Activated CD8-positive, alpha-beta T cell treated with anti-CD3 and anti-CD28 coated beads, Interleukin-2, amount 10 ng/mL, durations not matched to agents 7 days and 5 days (primary cell): ENCODE data around the gene CYB5A. TPM values are rescaled to one million over a fixed set of nuclear protein-coding genes. Genes with fewer than 3 reads are reported as not detected.

ENCODE experiments used
- ATAC-seq: fragments of 150-1000 bp; cut with Tn5 transposase; one replicate; pipeline ENCODE4 v1.10.0; 2021; ENCODE audit warnings: moderate library complexity
- CTCF ChIA-PET: fragments of 350-600 bp; sonication (Branson Sonifier 250); formaldehyde crosslinking; loops from one replicate; lab custom pipeline; 2021; ENCODE audit warnings: antibody characterized with exemption; lab: Charles Lee
- POLR2A ChIA-PET: fragments of 350-600 bp; sonication (Branson Sonifier 250); formaldehyde crosslinking; loops from one replicate; lab custom pipeline; 2021; ENCODE audit warnings: antibody characterized with exemption; lab: Charles Lee
- DNase-seq: peaks from one replicate; pipeline ENCODE4 v3.0.0-alpha.2; 2020
- H3K27ac Mint-ChIP-seq: one replicate; pipeline ENCODE4 v1.8.0; 2021; ENCODE audit warnings: mild to moderate bottlenecking, mixed read lengths
- H3K27me3 Mint-ChIP-seq: one replicate; pipeline ENCODE4 v1.8.0; 2021; ENCODE audit warnings: low read depth, mixed read lengths
- H3K36me3 Mint-ChIP-seq: one replicate; pipeline ENCODE4 v1.8.0; 2021; ENCODE audit warnings: low read depth, mixed read lengths
- H3K4me1 Mint-ChIP-seq: one replicate; pipeline ENCODE4 v1.8.0; 2021; ENCODE audit warnings: low read depth, mixed read lengths
- H3K4me3 Mint-ChIP-seq: one replicate; pipeline ENCODE4 v1.8.0; 2021; ENCODE audit warnings: mild to moderate bottlenecking, mixed read lengths
- H3K9me3 Mint-ChIP-seq: one replicate; pipeline ENCODE4 v1.8.0; 2022; ENCODE audit warnings: mixed read lengths; ENCODE audit not compliant: insufficient read depth
- total RNA-seq, 2 experiments: library from RNA; stranded (reverse); gene quantifications; one replicate each; pipeline ENCODE4 v1.2.3, GENCODE V29; 2021

The CYB5A gene
- total RNA-seq, 2 experiments from 2014 or later = 28.7 to 31.3 TPM

- H3K4me3 Mint-ChIP-seq = no peak overlapping the region
- POLR2A ChIA-PET = no interaction called here
Observed at GRCh38 chr18:74255131-74255616, 36.6 kb downstream of the CYB5A start.

GRCh38 chr18:74252039-74252395 lies 39.7 kb downstream of the CYB5A start:
- ATAC-seq (no peak), DNase-seq (no peak)
- H3K36me3 Mint-ChIP-seq = no peaks in the 10 kb centered on the region
- no peaks in the 10 kb centered on the region for H3K9me3 Mint-ChIP-seq
- no peaks in the 10 kb centered on the region for H3K27me3 Mint-ChIP-seq
- ChIA-PET POLR2A (no interaction called here), CTCF (no interaction called here)
- no peak overlapping the region for H3K27ac Mint-ChIP-seq
- H3K4me1 Mint-ChIP-seq = no peaks in the 10 kb centered on the region
- H3K4me3 Mint-ChIP-seq = no peak overlapping the region

More at GRCh38 chr18:74255131-74255616, 36.6 kb downstream of the CYB5A start:
- DNase-seq (no peak), ATAC-seq (no peak)
- H3K4me1 Mint-ChIP-seq = no peaks in the 10 kb centered on the region
- H3K27ac Mint-ChIP-seq = no peak overlapping the region
- CTCF ChIA-PET = no interaction called here
- no peaks in the 10 kb centered on the region for H3K27me3 Mint-ChIP-seq
- no peaks in the 10 kb centered on the region for H3K36me3 Mint-ChIP-seq
- H3K9me3 Mint-ChIP-seq = no peaks in the 10 kb centered on the region

- ChIA-PET CTCF (no interaction called here), POLR2A (no interaction called here)
- Mint-ChIP-seq H3K9me3 (no peaks in the 10 kb centered on the region), H3K27me3 (no peaks in the 10 kb centered on the region), H3K36me3 (no peaks in the 10 kb centered on the region), H3K27ac (no peak overlapping the region), H3K4me1 (no peaks in the 10 kb centered on the region), H3K4me3 (no peak overlapping the region)
- DNase-seq = no peak
- ATAC-seq = no peak
Observed at GRCh38 chr18:74251297-74252038, 40.3 kb downstream of the CYB5A start.

GRCh38 chr18:74250131-74250530 lies 41.6 kb downstream of the CYB5A start:
- Mint-ChIP-seq H3K36me3 (no peaks in the 10 kb centered on the region), H3K27ac (no peak overlapping the region), H3K4me3 (no peak overlapping the region), H3K9me3 (no peaks in the 10 kb centered on the region), H3K27me3 (no peaks in the 10 kb centered on the region), H3K4me1 (no peaks in the 10 kb centered on the region)
- CTCF ChIA-PET = no interaction called here
- DNase-seq (no peak), ATAC-seq (no peak)
- POLR2A ChIA-PET = no interaction called here

GRCh38 chr18:74249181-74249968 lies 42.4 kb downstream of the CYB5A start:
- no peaks in the 10 kb centered on the region for H3K36me3 Mint-ChIP-seq
- ChIA-PET POLR2A (no interaction called here), CTCF (no interaction called here)
- H3K9me3 Mint-ChIP-seq = no peaks in the 10 kb centered on the region
- H3K4me3 Mint-ChIP-seq = no peak overlapping the region
- no peak for ATAC-seq
- no peak for DNase-seq
- no peaks in the 10 kb centered on the region for H3K4me1 Mint-ChIP-seq
- H3K27ac Mint-ChIP-seq = no peak overlapping the region
- H3K27me3 Mint-ChIP-seq = no peaks in the 10 kb centered on the region

GRCh38 chr18:74248595-74248994 lies 43.2 kb downstream of the CYB5A start:
- Mint-ChIP-seq H3K27ac (no peak overlapping the region), H3K27me3 (peaks cover 4% of the 10 kb centered on the region), H3K36me3 (no peaks in the 10 kb centered on the region), H3K4me1 (no peaks in the 10 kb centered on the region), H3K4me3 (no peak overlapping the region), H3K9me3 (no peaks in the 10 kb centered on the region)
- ChIA-PET CTCF (no interaction called here), POLR2A (no interaction called here)
- DNase-seq = no peak
- ATAC-seq = no peak

GRCh38 chr18:74248189-74248588 lies 43.6 kb downstream of the CYB5A start:
- H3K36me3 Mint-ChIP-seq = no peaks in the 10 kb centered on the region
- H3K27me3 Mint-ChIP-seq = peaks cover 5% of the 10 kb centered on the region
- DNase-seq (no peak), ATAC-seq (no peak)
- H3K4me3 Mint-ChIP-seq = no peak overlapping the region
- no peaks in the 10 kb centered on the region for H3K4me1 Mint-ChIP-seq
- POLR2A ChIA-PET = no interaction called here
- CTCF ChIA-PET = no interaction called here
- no peaks in the 10 kb centered on the region for H3K9me3 Mint-ChIP-seq
- H3K27ac Mint-ChIP-seq = no peak overlapping the region

GRCh38 chr18:74244554-74244953 lies 47.2 kb downstream of the CYB5A start:
- H3K27me3 Mint-ChIP-seq = peaks cover 16% of the 10 kb centered on the region
- DNase-seq (no peak), ATAC-seq (no peak)
- H3K4me3 Mint-ChIP-seq = no peak overlapping the region
- H3K27ac Mint-ChIP-seq = no peak overlapping the region
- no peaks in the 10 kb centered on the region for H3K4me1 Mint-ChIP-seq
- H3K9me3 Mint-ChIP-seq = no peaks in the 10 kb centered on the region
- POLR2A ChIA-PET = no interaction called here
- CTCF ChIA-PET = no interaction called here
- H3K36me3 Mint-ChIP-seq = no peaks in the 10 kb centered on the region

- Mint-ChIP-seq H3K27ac (no peak overlapping the region), H3K9me3 (no peaks in the 10 kb centered on the region), H3K4me1 (no peaks in the 10 kb centered on the region), H3K36me3 (no peaks in the 10 kb centered on the region), H3K4me3 (no peak overlapping the region), H3K27me3 (peaks cover 22% of the 10 kb centered on the region)
- CTCF ChIA-PET = interaction anchor here (0.8 kb wide), 1 partner anchor 33 kb away, joined by 4 read pairs; no protein-coding TSS in a partner anchor
- POLR2A ChIA-PET = no interaction called here
- ATAC-seq = no peak
- DNase-seq = no peak
Observed at GRCh38 chr18:74243127-74243526, 48.6 kb downstream of the CYB5A start.

GRCh38 chr18:74242438-74243096 lies 49.2 kb downstream of the CYB5A start:
- DNase-seq (no peak), ATAC-seq (no peak)
- ChIA-PET POLR2A (no interaction called here), CTCF (interaction anchor here (0.8 to 2.0 kb wide), 2 partner anchors 33 to 251 kb away, joined by 4 to 6 read pairs; no protein-coding TSS in a partner anchor)
- H3K27ac Mint-ChIP-seq = no peak overlapping the region
- no peaks in the 10 kb centered on the region for H3K36me3 Mint-ChIP-seq
- no peaks in the 10 kb centered on the region for H3K9me3 Mint-ChIP-seq
- H3K27me3 Mint-ChIP-seq = peaks cover 25% of the 10 kb centered on the region
- H3K4me1 Mint-ChIP-seq = no peaks in the 10 kb centered on the region
- H3K4me3 Mint-ChIP-seq = no peak overlapping the region

GRCh38 chr18:74241970-74242369 lies 49.8 kb downstream of the CYB5A start:
- POLR2A ChIA-PET = no interaction called here
- ATAC-seq = no peak
- peaks cover 27% of the 10 kb centered on the region for H3K27me3 Mint-ChIP-seq
- no peaks in the 10 kb centered on the region for H3K4me1 Mint-ChIP-seq
- H3K36me3 Mint-ChIP-seq = no peaks in the 10 kb centered on the region
- CTCF ChIA-PET = interaction anchor here (2.0 kb wide), 1 partner anchor 251 kb away, joined by 6 read pairs; no protein-coding TSS in a partner anchor
- H3K27ac Mint-ChIP-seq = no peak overlapping the region
- no peak for DNase-seq
- H3K9me3 Mint-ChIP-seq = no peaks in the 10 kb centered on the region
- no peak overlapping the region for H3K4me3 Mint-ChIP-seq

- no peak overlapping the region for H3K4me3 Mint-ChIP-seq
- no peaks in the 10 kb centered on the region for H3K36me3 Mint-ChIP-seq
- no peaks in the 10 kb centered on the region for H3K4me1 Mint-ChIP-seq
- POLR2A ChIA-PET = no interaction called here
- CTCF ChIA-PET = interaction anchor here (1.5 to 2.0 kb wide), 2 partner anchors 252 to 311 kb away, joined by 3 to 6 read pairs; no protein-coding TSS in a partner anchor
- no peak for ATAC-seq
- no peaks in the 10 kb centered on the region for H3K9me3 Mint-ChIP-seq
- no peak overlapping the region for H3K27ac Mint-ChIP-seq
- H3K27me3 Mint-ChIP-seq = peaks cover 27% of the 10 kb centered on the region
- DNase-seq = no peak
Observed at GRCh38 chr18:74241426-74241825, 50.3 kb downstream of the CYB5A start.
